22Rv1 (cell line): Measurements from ENCODE around the gene SCG5.

Experiments
- ZFX ChIP-seq: fragments of 450-650 bp; IDR thresholded peaks from 2 replicates; pipeline ENCODE4 v1.6.1; 2017; ENCODE audit warnings: antibody characterized with exemption, borderline replicate concordance
- TF ChIP-seq, protein P1 (sequence below): fragments of 450-650 bp; IDR thresholded peaks from 2 replicates; pipeline ENCODE4 v1.5.1; 2017; ENCODE audit warnings: mild to moderate bottlenecking

DNA sequence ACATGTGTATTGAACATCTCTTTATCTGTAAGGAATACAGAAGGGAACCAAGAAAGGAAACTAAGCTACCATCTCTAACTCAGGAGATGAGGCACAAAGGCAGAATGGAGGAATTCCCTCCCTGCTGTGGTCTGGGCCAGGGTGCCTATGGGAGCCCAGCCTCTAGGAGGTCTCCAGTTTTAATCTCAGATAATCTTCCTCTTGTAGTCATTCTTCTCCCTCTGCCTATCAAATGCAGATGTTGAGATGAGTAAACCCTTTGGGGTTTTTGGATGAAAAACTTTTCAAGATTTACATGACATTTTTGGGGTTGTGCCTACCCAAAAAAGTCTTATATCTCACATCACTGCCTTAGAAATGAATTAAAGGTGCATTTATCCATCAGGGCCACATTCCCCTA lies 23.3 kb downstream of the SCG5 start:
- TF ChIP-seq, protein P1, sequence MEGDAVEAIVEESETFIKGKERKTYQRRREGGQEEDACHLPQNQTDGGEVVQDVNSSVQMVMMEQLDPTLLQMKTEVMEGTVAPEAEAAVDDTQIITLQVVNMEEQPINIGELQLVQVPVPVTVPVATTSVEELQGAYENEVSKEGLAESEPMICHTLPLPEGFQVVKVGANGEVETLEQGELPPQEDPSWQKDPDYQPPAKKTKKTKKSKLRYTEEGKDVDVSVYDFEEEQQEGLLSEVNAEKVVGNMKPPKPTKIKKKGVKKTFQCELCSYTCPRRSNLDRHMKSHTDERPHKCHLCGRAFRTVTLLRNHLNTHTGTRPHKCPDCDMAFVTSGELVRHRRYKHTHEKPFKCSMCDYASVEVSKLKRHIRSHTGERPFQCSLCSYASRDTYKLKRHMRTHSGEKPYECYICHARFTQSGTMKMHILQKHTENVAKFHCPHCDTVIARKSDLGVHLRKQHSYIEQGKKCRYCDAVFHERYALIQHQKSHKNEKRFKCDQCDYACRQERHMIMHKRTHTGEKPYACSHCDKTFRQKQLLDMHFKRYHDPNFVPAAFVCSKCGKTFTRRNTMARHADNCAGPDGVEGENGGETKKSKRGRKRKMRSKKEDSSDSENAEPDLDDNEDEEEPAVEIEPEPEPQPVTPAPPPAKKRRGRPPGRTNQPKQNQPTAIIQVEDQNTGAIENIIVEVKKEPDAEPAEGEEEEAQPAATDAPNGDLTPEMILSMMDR, result no peak
- TF ChIP-seq ZFX, result no peak
